Measurements from ENCODE around the gene EIF1.

EIF1 gene

DNA sequence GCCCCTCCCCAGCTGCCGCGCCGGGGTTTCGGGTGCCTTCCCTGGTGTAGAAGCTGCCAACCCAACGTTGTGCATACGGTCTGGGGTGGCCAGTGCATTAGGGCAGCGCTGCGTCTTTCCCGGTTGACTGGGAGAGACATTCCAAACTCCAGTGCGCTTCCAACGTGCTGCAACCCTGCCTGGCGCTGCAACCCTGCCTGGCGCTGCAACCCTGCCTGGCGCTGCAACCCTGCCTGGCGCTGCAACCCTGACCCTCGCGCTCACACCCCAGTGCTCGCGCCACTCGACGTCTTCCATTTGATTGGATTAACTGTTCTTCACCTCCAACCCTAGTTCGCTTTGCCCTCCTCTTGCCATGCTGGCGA is 46.2 kb downstream of the EIF1 start:
- no peaks in the 10 kb centered on the region for H3K9me2 ChIP-seq (replicated peaks; ENCODE audit: insufficient read depth, low read length)
- no peak overlapping the region for H3K27ac ChIP-seq (ENCODE audit: low read length)
- TF ChIP-seq EZH2phosphoT487 (IDR thresholded peaks at IDR 0.05; ENCODE audit: low read length) = no peak
- TF ChIP-seq EZH2 (optimal IDR thresholded peaks at IDR 0.05; ENCODE audit: low read depth, low read length) = no peak
- TF ChIP-seq, protein P1, sequence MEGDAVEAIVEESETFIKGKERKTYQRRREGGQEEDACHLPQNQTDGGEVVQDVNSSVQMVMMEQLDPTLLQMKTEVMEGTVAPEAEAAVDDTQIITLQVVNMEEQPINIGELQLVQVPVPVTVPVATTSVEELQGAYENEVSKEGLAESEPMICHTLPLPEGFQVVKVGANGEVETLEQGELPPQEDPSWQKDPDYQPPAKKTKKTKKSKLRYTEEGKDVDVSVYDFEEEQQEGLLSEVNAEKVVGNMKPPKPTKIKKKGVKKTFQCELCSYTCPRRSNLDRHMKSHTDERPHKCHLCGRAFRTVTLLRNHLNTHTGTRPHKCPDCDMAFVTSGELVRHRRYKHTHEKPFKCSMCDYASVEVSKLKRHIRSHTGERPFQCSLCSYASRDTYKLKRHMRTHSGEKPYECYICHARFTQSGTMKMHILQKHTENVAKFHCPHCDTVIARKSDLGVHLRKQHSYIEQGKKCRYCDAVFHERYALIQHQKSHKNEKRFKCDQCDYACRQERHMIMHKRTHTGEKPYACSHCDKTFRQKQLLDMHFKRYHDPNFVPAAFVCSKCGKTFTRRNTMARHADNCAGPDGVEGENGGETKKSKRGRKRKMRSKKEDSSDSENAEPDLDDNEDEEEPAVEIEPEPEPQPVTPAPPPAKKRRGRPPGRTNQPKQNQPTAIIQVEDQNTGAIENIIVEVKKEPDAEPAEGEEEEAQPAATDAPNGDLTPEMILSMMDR (IDR thresholded peaks at IDR 0.05; ENCODE audit: low read length) = no peak
- H3K36me3 ChIP-seq (replicated peaks; ENCODE audit: insufficient read depth, low read length) = no peaks in the 10 kb centered on the region
- DNase-seq = peak; percentile 39
- no peaks in the 10 kb centered on the region for H3K79me2 ChIP-seq (ENCODE audit: low read length)
- H3K4me1 ChIP-seq (ENCODE audit: low read length) = peaks cover 21% of the 10 kb centered on the region
- H3K4me3 ChIP-seq (ENCODE audit: low read length) = peak overlapping the region; percentile 59
- no peak overlapping the region for H3K9ac ChIP-seq (ENCODE audit: low read length)
- H3K9me3 ChIP-seq (replicated peaks; ENCODE audit: insufficient read depth, low read length) = no peaks in the 10 kb centered on the region
- peaks cover 74% of the 10 kb centered on the region for H3K27me3 ChIP-seq (replicated peaks; ENCODE audit: insufficient read depth, low read length)
- H4K20me1 ChIP-seq (ENCODE audit: insufficient read depth, low read length) = no peaks in the 10 kb centered on the region
- peak overlapping the region; percentile 97 for H3K4me2 ChIP-seq (ENCODE audit: low read depth, low read length)
- H2AFZ ChIP-seq (ENCODE audit: low read length) = peak overlapping the region; percentile 80; the same call in 1 of the 2 replicates
- no peaks in the 10 kb centered on the region for H3F3A ChIP-seq (ENCODE audit: insufficient read depth, low read length)

DNA sequence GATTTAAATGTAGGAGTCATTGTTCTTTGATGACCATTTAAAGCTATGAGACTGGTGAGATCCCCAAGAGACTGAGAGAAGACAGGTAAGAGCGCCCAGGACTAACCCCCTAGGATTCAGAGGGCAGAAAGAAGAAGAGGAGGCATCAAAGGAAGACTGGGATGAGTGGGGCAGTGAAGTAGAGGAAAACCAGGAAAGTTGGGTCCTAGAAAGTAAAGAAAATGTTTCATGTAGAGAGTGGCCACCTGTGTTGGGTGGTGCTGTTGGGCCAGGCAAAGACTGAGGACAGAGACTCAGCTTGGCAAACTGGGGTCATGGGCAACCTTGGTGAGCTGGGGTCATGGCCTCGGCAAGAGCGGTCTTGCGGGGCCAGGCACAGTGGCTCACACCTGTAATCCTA is 47.1 kb downstream of the EIF1 start:
- no peaks in the 10 kb centered on the region for H3F3A ChIP-seq (ENCODE audit: insufficient read depth, low read length)
- peaks cover 66% of the 10 kb centered on the region for H3K27me3 ChIP-seq (replicated peaks; ENCODE audit: insufficient read depth, low read length)
- no peak overlapping the region for H3K9ac ChIP-seq (ENCODE audit: low read length)
- H3K27ac ChIP-seq (ENCODE audit: low read length) = no peak overlapping the region
- no peaks in the 10 kb centered on the region for H4K20me1 ChIP-seq (ENCODE audit: insufficient read depth, low read length)
- no peaks in the 10 kb centered on the region for H3K36me3 ChIP-seq (replicated peaks; ENCODE audit: insufficient read depth, low read length)
- DNase-seq = no peak
- H3K9me2 ChIP-seq (replicated peaks; ENCODE audit: insufficient read depth, low read length) = no peaks in the 10 kb centered on the region
- H3K4me3 ChIP-seq (ENCODE audit: low read length) = no peak overlapping the region
- H3K4me1 ChIP-seq (ENCODE audit: low read length) = peaks cover 21% of the 10 kb centered on the region
- no peaks in the 10 kb centered on the region for H3K79me2 ChIP-seq (ENCODE audit: low read length)
- TF ChIP-seq EZH2phosphoT487 (IDR thresholded peaks at IDR 0.05; ENCODE audit: low read length) = no peak
- TF ChIP-seq, protein P1 (IDR thresholded peaks at IDR 0.05; ENCODE audit: low read length) = no peak
- no peak for TF ChIP-seq EZH2 (optimal IDR thresholded peaks at IDR 0.05; ENCODE audit: low read depth, low read length)
- no peak overlapping the region for H2AFZ ChIP-seq (ENCODE audit: low read length)
- H3K4me2 ChIP-seq (ENCODE audit: low read depth, low read length) = no peak overlapping the region
- H3K9me3 ChIP-seq (replicated peaks; ENCODE audit: insufficient read depth, low read length) = no peaks in the 10 kb centered on the region

DNA sequence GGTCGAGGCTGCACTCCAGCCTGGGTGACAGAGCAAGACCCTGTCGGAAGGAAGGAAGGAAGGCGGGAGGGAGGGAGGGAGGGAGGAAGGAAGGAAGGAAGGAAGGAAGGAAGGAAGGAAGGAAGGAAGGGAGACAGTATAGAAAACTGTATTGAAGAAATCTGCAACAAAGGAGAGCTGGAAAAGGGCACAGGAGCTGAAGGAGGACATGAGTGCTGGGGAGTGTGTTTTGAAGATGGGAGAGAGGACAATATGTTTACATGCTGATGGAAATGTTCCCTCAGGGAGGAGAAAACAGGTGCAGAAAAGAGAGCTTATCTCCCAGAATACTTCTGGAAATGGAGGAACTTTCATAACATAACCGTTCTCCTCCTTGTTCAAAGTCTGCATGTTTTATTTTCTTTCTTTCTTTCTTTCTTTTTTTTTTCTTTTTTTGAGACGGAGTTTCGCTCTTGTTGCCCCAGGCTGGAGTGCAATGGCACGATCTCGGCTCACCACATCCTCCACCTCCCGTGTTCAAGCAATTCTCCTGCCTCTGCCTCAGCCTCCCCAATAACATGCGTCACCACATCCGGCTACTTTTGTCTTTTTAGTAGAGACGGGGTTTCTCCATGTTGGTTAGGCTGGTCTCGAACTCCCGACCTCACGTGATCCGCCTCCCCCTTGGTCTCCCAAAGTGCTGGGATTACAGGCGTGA is 48.4 kb downstream of the EIF1 start:
- H3K9me3 ChIP-seq (replicated peaks; ENCODE audit: insufficient read depth, low read length) = no peaks in the 10 kb centered on the region
- H3K4me1 ChIP-seq (ENCODE audit: low read length) = peaks cover 21% of the 10 kb centered on the region
- H3K79me2 ChIP-seq (ENCODE audit: low read length) = no peaks in the 10 kb centered on the region
- no peaks in the 10 kb centered on the region for H3K36me3 ChIP-seq (replicated peaks; ENCODE audit: insufficient read depth, low read length)
- H3F3A ChIP-seq (ENCODE audit: insufficient read depth, low read length) = no peaks in the 10 kb centered on the region
- peaks cover 54% of the 10 kb centered on the region for H3K27me3 ChIP-seq (replicated peaks; ENCODE audit: insufficient read depth, low read length)
- no peak overlapping the region for H3K9ac ChIP-seq (ENCODE audit: low read length)
- no peak overlapping the region; the same call in 1 of the 2 replicates for H2AFZ ChIP-seq (ENCODE audit: low read length)
- no peak overlapping the region for H3K27ac ChIP-seq (ENCODE audit: low read length)
- H3K9me2 ChIP-seq (replicated peaks; ENCODE audit: insufficient read depth, low read length) = no peaks in the 10 kb centered on the region
- DNase-seq = no peak
- peak overlapping the region; percentile 50; the same call in 1 of the 2 replicates for H3K4me2 ChIP-seq (ENCODE audit: low read depth, low read length)
- H3K4me3 ChIP-seq (ENCODE audit: low read length) = no peak overlapping the region; the same call in 1 of the 2 replicates
- H4K20me1 ChIP-seq (ENCODE audit: insufficient read depth, low read length) = no peaks in the 10 kb centered on the region
- TF ChIP-seq, protein P1 (IDR thresholded peaks at IDR 0.05; ENCODE audit: low read length) = no peak
- no peak for TF ChIP-seq EZH2phosphoT487 (IDR thresholded peaks at IDR 0.05; ENCODE audit: low read length)
- TF ChIP-seq EZH2 (optimal IDR thresholded peaks at IDR 0.05; ENCODE audit: low read depth, low read length) = no peak
